Stomach (tissue), 19 donors: Measurements from ENCODE around the gene SNAPC2. TPM values are rescaled to one million over a fixed set of nuclear protein-coding genes. Genes with fewer than 3 reads are reported as not detected.

Experiments
- DNase-seq, 2 donors: peaks; one replicate each; pipeline versions ENCODE4 v3.0.0 to v3.0.0-alpha.2; 2013 to 2019
- H3K27ac ChIP-seq, 5 donors: fragments of 200-600 bp in 4 of 5; sonication (generic) in 4 of 5; one replicate each; pipeline ENCODE4 v1.5.1; 2013 to 2019; ENCODE audit warnings: mild to moderate bottlenecking in 1 of 5, moderate library complexity in 1 of 5
- H3K27me3 ChIP-seq, 3 donors: fragments of 200-600 bp; sonication (generic); one replicate each; pipeline ENCODE4 v1.5.1; 2017 to 2019; ENCODE audit warnings: mixed run types in 1 of 3
- H3K36me3 ChIP-seq, 4 donors: fragments of 200-600 bp; sonication (generic); 1 replicate in 3 of 4; 2 replicates in 1 of 4; pipeline ENCODE4 v1.5.1; 2016 to 2019
- H3K4me1 ChIP-seq, 4 donors: fragments of 200-600 bp; sonication (generic); one replicate each; pipeline ENCODE4 v1.5.1; 2016 to 2019
- H3K4me3 ChIP-seq, 4 donors: fragments of 200-600 bp; sonication (generic) in 3 of 4; one replicate each; pipeline ENCODE4 v1.5.1; 2016 to 2019; ENCODE audit warnings: mild to moderate bottlenecking in 1 of 4
- H3K9me3 ChIP-seq, 4 donors: fragments of 200-600 bp; sonication (generic); one replicate each; pipeline ENCODE4 v1.5.1; 2016 to 2019
- CTCF ChIP-seq, 7 experiments: fragments of 450-650 bp in 4 of 7; fragments of 200-600 bp in 3 of 7; sonication (generic) in 3 of 7; IDR thresholded peaks; one replicate each; pipeline ENCODE4 v1.5.1; 2016 to 2019; ENCODE audit warnings: antibody characterized with exemption in 7 of 7, control low read depth in 2 of 7, mild to moderate bottlenecking in 1 of 7
- EP300 ChIP-seq: sonication (generic); formaldehyde crosslinking; IDR thresholded peaks from one replicate; pipeline ENCODE4 v1.6.1; 2017; ENCODE audit warnings: antibody characterized with exemption
- POLR2A ChIP-seq, 4 donors: fragments of 450-650 bp; IDR thresholded peaks; one replicate each; pipeline ENCODE4 v1.6.1; 2016; ENCODE audit warnings: antibody characterized with exemption in 4 of 4, control low read depth in 2 of 4, mild to moderate bottlenecking in 1 of 4, moderate library complexity in 1 of 4
- POLR2AphosphoS5 ChIP-seq, 3 donors: sonication (generic); formaldehyde crosslinking; IDR thresholded peaks; one replicate each; pipeline ENCODE4 v1.6.1; 2016; ENCODE audit warnings: antibody characterized with exemption in 3 of 3
- WGBS, 5 donors: extraction: QIAGEN DNeasy Blood & Tissue Kit in 3 of 5; methylation state at CpG; one replicate each; pipeline versions ENCODE4 v1.1.5 to v1.1.7; 2013 to 2018; 5-methylcytosine and 5-hydroxymethylcytosine counted together
- intact Hi-C: fragments of 100-400 bp; cut with DNase I; formaldehyde crosslinking; loops from one replicate; pipeline ENCODE4 v1.15.1; 2023; ENCODE audit warnings: low total_unique reads
- long read RNA-seq, 10 donors: transcript quantifications; one replicate each; lab custom pipeline, GENCODE V29; 2026
- polyA plus RNA-seq, 3 donors: library from polyadenylated mRNA; stranded (reverse); fragments of 200-250 nt; gene quantifications; one replicate each; pipeline ENCODE4 v1.2.3, GENCODE V29; 2013
- total RNA-seq, 5 donors: library from RNA; depleted of rRNA; stranded (reverse); fragments of >200 nt; gene quantifications; one replicate each; pipeline versions ENCODE4 v1.1.0 to v1.2.3, GENCODE V29; 2014 to 2016
- donor health status: healthy with polysubstance abuse.
- donor health status: Bipolar disorder and iron deficiency.
- donor health status: healthy.

Gene SNAPC2
- total RNA-seq, result 10 to 100 TPM in 3 of 5 donors, 1 to 10 TPM in 2; 2.3 to 18.3 (median 12.2) TPM
- 10 to 100 TPM; 15.0 to 22.8 (median 17.7) TPM for polyA plus RNA-seq
- long read RNA-seq, donor 1, result 0 reads
- long read RNA-seq, donor 2, transcript SNAPC2-201 (5 exons, 1,542 nt), result major isoform, 5 of 7 reads
- long read RNA-seq, donor 2, partial matches to known transcripts, result 0 of 7 reads
- long read RNA-seq, donor 2, other reads (novel, unspliced or antisense), result 0 of 7 reads
- long read RNA-seq, donor 3, partial matches to known transcripts, result 0 of 3 reads
- long read RNA-seq, donor 3, other reads (novel, unspliced or antisense), result 0 of 3 reads
- long read RNA-seq, donor 4, partial matches to known transcripts, result 0 of 2 reads
- long read RNA-seq, donor 4, other reads (novel, unspliced or antisense), result 0 of 2 reads
- long read RNA-seq, donor 5, partial matches to known transcripts, result 0 of 5 reads
- long read RNA-seq, donor 5, other reads (novel, unspliced or antisense), result 0 of 5 reads
- long read RNA-seq, donor 6, transcript SNAPC2-201 (5 exons, 1,542 nt), result major isoform, 8 of 8 reads
- long read RNA-seq, donor 6, partial matches to known transcripts, result 0 of 8 reads
- long read RNA-seq, donor 6, other reads (novel, unspliced or antisense), result 0 of 8 reads
- long read RNA-seq, donor 7, transcript SNAPC2-201 (5 exons, 1,542 nt), result major isoform, 7 of 15 reads
- long read RNA-seq, donor 7, partial matches to known transcripts, result 5 of 15 reads
- long read RNA-seq, donor 7, other reads (novel, unspliced or antisense), result 0 of 15 reads
- long read RNA-seq, donor 8, partial matches to known transcripts, result 0 of 5 reads
- long read RNA-seq, donor 8, other reads (novel, unspliced or antisense), result 0 of 5 reads
- long read RNA-seq, donor 9, partial matches to known transcripts, result 0 of 4 reads
- long read RNA-seq, donor 9, other reads (novel, unspliced or antisense), result 0 of 4 reads
- long read RNA-seq, donor 10, transcript SNAPC2-201 (5 exons, 1,542 nt), result major isoform, 5 of 5 reads
- long read RNA-seq, donor 10, partial matches to known transcripts, result 0 of 5 reads
- long read RNA-seq, donor 10, other reads (novel, unspliced or antisense), result 0 of 5 reads

- no peaks in the 10 kb centered on the region for H3K9me3 ChIP-seq
- peaks cover 54 to 91% (median 70%) of the 10 kb centered on the region in 4 donors for H3K4me1 ChIP-seq
- peak; percentile 98 for DNase-seq
- TF ChIP-seq POLR2A (IDR thresholded peaks at IDR 0.05), result no peak
- TF ChIP-seq POLR2AphosphoS5 (IDR thresholded peaks at IDR 0.05), result peak; percentile 81 to 96 (median 88)
- H3K27me3 ChIP-seq, result peaks cover 12 to 52% (median 46%) of the 10 kb centered on the region in 3 donors
- WGBS, 5 donors, result 4 to 12% (median 6%) methylated on average over 34 to 62 of the region's 62 CpGs
- H3K27ac ChIP-seq, result peak within 1 kb of the TSS; percentile 89 to 97 (median 94)
- intact Hi-C loops, result loop anchor here (10.0 kb wide), 1 partner anchor 65 kb away; no protein-coding TSS in a partner anchor
- peak within 1 kb of the TSS; percentile 69 to 83 (median 76) for H3K4me3 ChIP-seq
- H3K36me3 ChIP-seq, result peaks cover 13 to 20% (median 16%) of the 10 kb centered on the region in 4 donors
Observed at GRCh38 chr19:7919610-7920518, at the start of gene SNAPC2. Gene SNAPC2 (plus strand): TSS chr19:7920338. CDS start chr19:7920367, 29 bp downstream.

- H3K27me3 ChIP-seq, result peaks cover 8 to 81% (median 55%) of the 10 kb centered on the region in 3 donors
- no peaks in the 10 kb centered on the region for H3K9me3 ChIP-seq
- H3K36me3 ChIP-seq, result no peaks in the 10 kb centered on the region
- TF ChIP-seq POLR2AphosphoS5 (IDR thresholded peaks at IDR 0.05), result no peak
- no peak for TF ChIP-seq CTCF (IDR thresholded peaks at IDR 0.05)
- no peak for TF ChIP-seq EP300
- no peak for TF ChIP-seq POLR2A (IDR thresholded peaks at IDR 0.05)
- H3K4me3 ChIP-seq, result peak overlapping the region in 2 of 4 donors; percentile 28 to 35
- DNase-seq, result peak; percentile 60 to 88
- intact Hi-C loops, result no loop called here
- H3K4me1 ChIP-seq, result peaks cover 46 to 71% (median 65%) of the 10 kb centered on the region in 4 donors
- 41 to 53% (median 45%) methylated on average over 11 of the region's 11 CpGs for WGBS, 5 donors
- H3K27ac ChIP-seq, result peak overlapping the region in 4 of 5 donors; percentile 27 to 82 (median 66)
Observed at GRCh38 chr19:7870571-7871436, 49.3 kb upstream of the SNAPC2 start.

DNA sequence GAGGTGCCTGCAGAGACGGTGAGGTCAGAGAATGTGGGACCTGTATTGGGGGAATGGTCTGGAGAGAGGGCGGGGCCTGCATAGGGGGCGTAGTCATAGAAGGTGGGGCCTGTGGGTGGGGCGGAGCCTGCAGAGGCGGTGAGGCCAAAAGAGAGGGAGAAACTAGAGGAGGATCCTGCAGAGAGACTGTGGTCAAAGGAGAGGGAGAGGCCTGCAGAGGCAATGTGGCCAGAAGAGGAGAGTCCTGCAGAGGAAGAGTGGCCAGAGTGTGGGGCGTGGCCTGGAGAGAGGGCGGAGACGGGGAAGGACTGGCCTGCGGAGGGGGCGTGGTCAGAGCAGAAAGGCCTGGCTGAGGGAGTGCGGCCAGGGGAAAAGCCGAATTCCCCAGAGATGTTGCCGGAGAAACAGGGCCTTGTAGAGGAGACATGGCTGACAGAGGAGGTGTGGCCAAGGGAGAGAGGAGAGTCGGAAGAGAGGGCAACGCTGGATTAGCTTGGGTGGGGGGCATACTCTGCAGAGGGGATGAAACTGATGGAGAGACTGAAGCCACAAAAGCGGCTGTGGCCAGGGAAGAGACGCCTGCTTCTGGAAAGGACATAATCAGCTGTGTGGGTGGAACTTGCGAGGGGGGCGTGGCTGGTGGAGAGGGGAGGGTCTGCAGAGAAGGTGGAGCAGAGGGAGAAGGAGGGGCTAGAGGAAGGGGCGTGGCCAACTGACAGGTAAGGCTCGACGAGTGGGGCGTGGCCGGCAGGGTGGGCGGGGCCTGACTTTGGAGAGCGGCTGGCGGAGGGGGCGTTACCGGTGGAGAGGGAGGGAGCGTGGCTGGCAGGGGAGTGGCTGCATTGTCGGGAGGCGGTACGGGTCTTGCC lies 48.5 kb upstream of the SNAPC2 start:
- Histone ChIP-seq H3K9me3 (no peaks in the 10 kb centered on the region), H3K27me3 (peaks cover 8 to 83% (median 47%) of the 10 kb centered on the region in 3 donors), H3K4me1 (peaks cover 46 to 71% (median 65%) of the 10 kb centered on the region in 4 donors), H3K4me3 (peak overlapping the region; percentile 17 to 35 (median 23)), H3K27ac (peak overlapping the region; percentile 27 to 75 (median 57)), H3K36me3 (no peaks in the 10 kb centered on the region)
- 4 to 6% (median 5%) methylated on average over 32 to 33 of the region's 33 CpGs for WGBS, 5 donors
- intact Hi-C loops, result no loop called here
- TF ChIP-seq EP300 (no peak), POLR2AphosphoS5 (IDR thresholded peaks at IDR 0.05) (no peak), CTCF (IDR thresholded peaks at IDR 0.05) (no peak), POLR2A (IDR thresholded peaks at IDR 0.05) (no peak)
- DNase-seq, result peak; percentile 96 to 97
